ENCODE results near the gene CAMK4.

Gene CAMK4

GRCh38 chr5:111422245-111422644, 198.1 kb downstream of the CAMK4 start:
- Histone ChIP-seq H3K36me3 (peaks cover 17% of the 10 kb centered on the region), H3K4me1 (no peaks in the 10 kb centered on the region; the same call in 1 of the 2 replicates), H3K9me3 (no peaks in the 10 kb centered on the region), H3K27me3 (no peaks in the 10 kb centered on the region), H3K4me3 (ENCODE audit: low read depth, low read length) (no peak overlapping the region)
- no peak for TF ChIP-seq CTCF (IDR thresholded peaks at IDR 0.05; ENCODE audit: low read depth, low read length)
- no peak for DNase-seq

DNA sequence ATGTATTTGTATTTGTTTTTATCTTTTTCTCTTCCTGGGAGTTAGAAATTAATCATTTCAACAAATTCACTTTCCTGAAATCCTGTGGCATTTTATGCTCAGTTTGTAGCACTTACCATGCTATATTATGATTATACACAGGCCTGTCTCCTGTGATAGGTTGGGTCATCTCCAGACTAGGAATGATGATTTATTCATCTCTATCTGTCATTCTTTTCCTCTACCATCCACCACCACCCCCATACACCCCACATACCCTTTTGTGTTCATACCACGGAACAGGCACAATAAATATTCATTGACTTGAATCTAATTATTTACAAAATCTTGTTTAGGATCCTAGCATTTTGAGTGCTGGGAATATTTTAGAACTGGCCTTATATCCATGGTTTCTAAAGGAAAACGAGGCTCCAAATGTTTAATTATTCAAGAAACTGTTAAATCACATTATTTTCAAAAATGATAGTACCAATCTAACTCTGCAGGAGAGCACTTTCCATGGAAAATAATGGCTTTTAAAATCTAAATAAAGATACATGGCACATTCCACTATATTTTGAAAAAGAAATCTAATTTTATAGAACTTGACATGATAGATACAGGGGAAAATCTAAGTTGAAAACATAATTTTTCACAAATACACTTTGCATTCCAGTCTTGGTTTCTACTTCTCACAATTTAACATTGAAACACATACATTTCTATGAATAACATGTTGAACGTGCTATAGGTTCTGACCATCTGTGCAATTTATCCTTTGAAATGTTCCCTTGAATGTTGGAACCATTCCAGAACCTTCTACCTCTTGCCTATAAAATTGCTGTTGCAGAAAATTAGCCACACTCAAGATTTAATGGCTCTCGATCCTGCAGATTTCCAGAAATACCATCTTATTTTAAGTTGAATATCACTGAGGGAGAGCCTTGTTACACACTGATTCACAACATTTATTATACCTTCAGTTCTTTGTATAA, 198.8 kb downstream of the CAMK4 start:
- no peaks in the 10 kb centered on the region for H3K27me3 ChIP-seq
- no peaks in the 10 kb centered on the region; the same call in 1 of the 2 replicates for H3K4me1 ChIP-seq
- H3K4me3 ChIP-seq (ENCODE audit: low read depth, low read length): no peak overlapping the region
- no peaks in the 10 kb centered on the region for H3K9me3 ChIP-seq
- H3K36me3 ChIP-seq: peaks cover 23% of the 10 kb centered on the region
- DNase-seq: no peak
- TF ChIP-seq CTCF (IDR thresholded peaks at IDR 0.05; ENCODE audit: low read depth, low read length): no peak

- no peak for TF ChIP-seq CTCF (IDR thresholded peaks at IDR 0.05; ENCODE audit: low read depth, low read length)
- Histone ChIP-seq H3K36me3 (peaks cover 27% of the 10 kb centered on the region), H3K4me3 (ENCODE audit: low read depth, low read length) (no peak overlapping the region), H3K4me1 (no peaks in the 10 kb centered on the region; the same call in 1 of the 2 replicates), H3K27me3 (no peaks in the 10 kb centered on the region), H3K9me3 (no peaks in the 10 kb centered on the region)
- DNase-seq: no peak
Observed at GRCh38 chr5:111425205-111425604, 201.0 kb downstream of the CAMK4 start.

- Histone ChIP-seq H3K4me1 (no peaks in the 10 kb centered on the region; the same call in 1 of the 2 replicates), H3K36me3 (peaks cover 22% of the 10 kb centered on the region), H3K4me3 (ENCODE audit: low read depth, low read length) (no peak overlapping the region), H3K27me3 (no peaks in the 10 kb centered on the region), H3K9me3 (no peaks in the 10 kb centered on the region)
- 0 out of 2 replicates have a peak, but pooled peaks have one; percentile 9 for TF ChIP-seq CTCF (IDR thresholded peaks at IDR 0.05; ENCODE audit: low read depth, low read length)
- DNase-seq: no peak
Observed at GRCh38 chr5:111427762-111428161, 203.6 kb downstream of the CAMK4 start.

DNA sequence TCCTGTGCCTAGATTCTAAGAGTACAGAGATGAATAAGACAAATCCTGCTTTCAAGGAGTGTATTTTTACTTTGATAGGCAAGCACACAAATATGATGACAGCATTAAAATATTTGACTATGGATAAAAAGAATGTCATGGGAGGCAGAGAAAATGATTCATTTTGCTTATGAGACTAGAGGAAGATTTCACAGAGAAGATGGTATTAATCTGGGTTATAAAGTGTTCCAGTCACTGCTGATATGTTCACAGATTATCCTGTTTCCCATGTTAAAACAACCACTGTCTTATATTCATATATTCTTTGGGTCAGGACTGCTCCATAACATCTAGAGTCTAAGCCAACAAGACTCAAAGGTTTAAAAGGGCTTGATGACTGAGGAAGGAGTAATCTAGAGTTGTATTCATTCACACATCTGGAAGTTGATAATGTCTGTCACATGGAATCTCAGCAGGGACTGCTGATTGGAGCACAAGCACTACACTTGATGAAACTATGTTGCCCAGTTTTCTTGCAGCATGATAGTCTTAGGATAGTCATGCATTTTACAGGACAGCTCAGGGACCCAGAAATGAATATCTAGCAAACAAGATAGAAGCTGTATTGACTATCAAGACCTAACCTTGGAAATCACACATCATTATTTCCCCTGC, 208.8 kb downstream of the CAMK4 start:
- Histone ChIP-seq H3K36me3 (peaks cover 4% of the 10 kb centered on the region), H3K27me3 (no peaks in the 10 kb centered on the region), H3K9me3 (no peaks in the 10 kb centered on the region), H3K4me1 (no peaks in the 10 kb centered on the region), H3K4me3 (ENCODE audit: low read depth, low read length) (no peak overlapping the region)
- DNase-seq: no peak
- TF ChIP-seq CTCF (IDR thresholded peaks at IDR 0.05; ENCODE audit: low read depth, low read length): no peak

Data from BE2C (cell line).